Measurements from ENCODE around the gene SYTL1.

DNA sequence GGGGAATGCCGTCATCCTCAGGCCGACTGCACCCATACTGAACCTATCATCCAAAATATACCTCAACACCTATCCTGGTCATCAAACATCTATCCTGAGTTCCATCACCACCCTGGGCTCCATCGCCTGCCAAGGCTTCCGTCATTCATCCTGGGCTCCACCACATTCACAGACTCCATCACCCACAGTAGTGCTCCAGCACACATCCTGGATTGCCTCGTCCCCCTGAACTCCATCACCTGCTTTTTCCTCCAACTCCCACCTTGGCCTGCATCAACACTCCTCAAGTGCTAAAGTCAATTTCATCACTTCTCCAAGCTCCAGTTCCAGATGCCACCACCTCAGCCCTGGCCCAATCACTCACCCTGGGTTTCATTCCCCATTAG, 17.1 kb downstream of the SYTL1 start:
- TF ChIP-seq, protein P1, sequence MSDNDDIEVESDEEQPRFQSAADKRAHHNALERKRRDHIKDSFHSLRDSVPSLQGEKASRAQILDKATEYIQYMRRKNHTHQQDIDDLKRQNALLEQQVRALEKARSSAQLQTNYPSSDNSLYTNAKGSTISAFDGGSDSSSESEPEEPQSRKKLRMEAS (IDR thresholded peaks at IDR 0.05; ENCODE audit: low read depth, low read length) = no peak
- TF ChIP-seq CTCF (IDR thresholded peaks at IDR 0.05; ENCODE audit: low read depth, low read length) = no peak
